Epithelial cell of umbilical artery (primary cell): ENCODE measurements around the gene ANAPC7. TPM values are rescaled to one million over a fixed set of nuclear protein-coding genes. Genes with fewer than 3 reads are reported as not detected.

Source experiments
- total RNA-seq: library from RNA; depleted of rRNA; stranded (reverse); fragments of >200 nt; gene quantifications from 2 replicates; pipeline ENCODE4 v1.2.3, GENCODE V29; 2014

The ANAPC7 gene, protein sequence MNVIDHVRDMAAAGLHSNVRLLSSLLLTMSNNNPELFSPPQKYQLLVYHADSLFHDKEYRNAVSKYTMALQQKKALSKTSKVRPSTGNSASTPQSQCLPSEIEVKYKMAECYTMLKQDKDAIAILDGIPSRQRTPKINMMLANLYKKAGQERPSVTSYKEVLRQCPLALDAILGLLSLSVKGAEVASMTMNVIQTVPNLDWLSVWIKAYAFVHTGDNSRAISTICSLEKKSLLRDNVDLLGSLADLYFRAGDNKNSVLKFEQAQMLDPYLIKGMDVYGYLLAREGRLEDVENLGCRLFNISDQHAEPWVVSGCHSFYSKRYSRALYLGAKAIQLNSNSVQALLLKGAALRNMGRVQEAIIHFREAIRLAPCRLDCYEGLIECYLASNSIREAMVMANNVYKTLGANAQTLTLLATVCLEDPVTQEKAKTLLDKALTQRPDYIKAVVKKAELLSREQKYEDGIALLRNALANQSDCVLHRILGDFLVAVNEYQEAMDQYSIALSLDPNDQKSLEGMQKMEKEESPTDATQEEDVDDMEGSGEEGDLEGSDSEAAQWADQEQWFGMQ
- 53.6 and 72.0 TPM in 2 replicates for total RNA-seq

DNA sequence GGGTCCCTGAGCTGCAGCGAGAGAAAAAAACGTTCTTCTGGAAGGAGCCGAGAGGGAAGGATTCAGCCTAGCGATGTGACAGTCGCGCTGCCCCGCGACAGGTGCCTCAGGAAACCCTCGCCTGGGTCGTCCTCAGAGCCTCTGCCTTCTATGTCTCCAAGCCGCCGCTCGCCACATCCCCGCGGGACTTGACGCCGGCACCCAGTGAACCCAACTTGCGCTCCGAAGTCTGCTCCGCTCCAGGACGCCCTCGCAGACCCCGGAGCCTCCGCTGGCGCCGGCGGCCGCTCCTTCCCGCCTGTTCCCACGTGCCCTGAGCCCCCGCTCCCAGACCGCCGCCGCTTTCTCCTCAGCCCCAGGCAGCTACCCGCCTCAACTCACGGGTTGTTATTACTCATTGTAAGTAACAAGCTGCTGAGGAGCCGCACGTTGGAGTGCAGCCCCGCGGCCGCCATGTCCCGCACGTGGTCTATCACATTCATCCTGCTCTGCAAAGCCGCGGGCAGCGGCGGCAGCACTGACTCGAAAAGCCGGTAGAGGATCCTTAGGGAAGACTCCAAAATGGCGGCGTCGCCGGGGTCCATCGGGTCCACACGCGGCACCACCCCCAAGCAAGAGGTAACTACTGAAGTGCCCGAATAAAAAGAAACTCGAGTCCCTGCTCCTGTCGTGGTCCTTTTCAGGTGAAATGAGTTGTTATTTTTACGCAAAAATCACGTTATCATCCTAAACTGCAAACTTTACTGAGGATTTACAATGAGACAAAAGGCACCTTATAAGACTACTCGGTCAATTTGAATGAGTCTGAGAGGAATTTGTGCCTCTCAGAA is at the start of gene ANAPC7:
Gene ANAPC7, minus strand, starts transcription at position 563 of the 830 bp plus-strand sequence. Its CDS starts 81 bp downstream, at position 482.

DNA sequence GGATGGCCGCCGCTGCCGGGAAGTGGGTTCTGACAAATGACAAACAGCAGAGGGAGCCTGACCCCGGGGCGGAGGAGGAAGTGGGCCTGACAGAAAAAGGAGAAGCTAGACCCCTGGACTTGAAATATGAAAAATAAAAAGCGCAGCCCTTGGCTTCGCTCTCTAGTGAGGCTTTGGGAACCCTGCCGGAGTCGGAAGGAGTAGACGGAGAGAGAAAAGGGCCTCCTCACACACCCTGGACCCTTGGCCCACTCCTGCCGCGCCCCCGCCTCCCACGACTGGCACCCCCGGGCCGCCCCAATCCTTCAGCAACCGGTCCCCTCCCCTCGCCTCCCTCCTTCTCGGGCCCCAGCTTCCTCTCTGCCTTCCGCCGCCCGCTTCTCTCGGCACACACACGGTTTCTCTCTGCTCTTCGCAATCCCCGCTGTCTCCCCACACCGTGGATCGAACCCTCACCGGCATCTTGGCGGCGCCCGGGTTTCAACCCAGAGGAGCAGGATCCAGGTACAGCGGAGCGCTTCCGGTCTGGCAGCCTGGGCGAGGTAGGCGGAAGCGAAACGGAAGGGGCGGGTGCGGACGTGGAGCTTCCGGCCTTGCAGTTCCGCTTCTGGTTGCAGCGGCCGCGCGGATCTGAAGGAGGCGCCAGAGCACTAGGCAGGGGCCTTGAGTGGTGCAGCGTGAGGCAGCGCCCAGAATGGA is 46.4 kb upstream of the ANAPC7 start, which contains the start of gene ARPC3:
Gene ARPC3, minus strand, starts transcription at position 539 of the 699 bp plus-strand sequence. Its CDS starts 77 bp downstream, at position 462.

Other genes with a start within 250 kb of the ANAPC7 start
- gene ATP2A2, start 122.5 kb downstream of the ANAPC7 start, total RNA-seq, result 96.8 and 98.6 TPM in 2 replicates
- gene ARPC3, start 46.6 kb upstream of the ANAPC7 start, total RNA-seq, result 336 and 529 TPM in 2 replicates
- gene GPN3, start 64.5 kb upstream of the ANAPC7 start, total RNA-seq, result 29.6 and 31.3 TPM in 2 replicates
- 22.0 and 24.0 TPM in 2 replicates for gene FAM216A, start 65.1 kb upstream of the ANAPC7 start, total RNA-seq
- gene VPS29, start 98.4 kb upstream of the ANAPC7 start, total RNA-seq, result 78.0 and 249 TPM in 2 replicates
- gene RAD9B, start 98.6 kb upstream of the ANAPC7 start, total RNA-seq, result under 0.01 and 0.30 TPM in 2 replicates
- 8.8 and 11.4 TPM in 2 replicates for gene PPTC7, start 179.6 kb upstream of the ANAPC7 start, total RNA-seq
- gene TCTN1, start 210.4 kb upstream of the ANAPC7 start, total RNA-seq, result 8.1 and 10.9 TPM in 2 replicates